T follicular helper cell (primary cell): ENCODE data around the gene LRRC52.

Source experiments
- DNase-seq: peaks from one replicate; pipeline ENCODE4 v3.0.0-alpha.2; 2020; ENCODE audit warnings: low read depth
- total RNA-seq, 2 experiments: gene quantifications; one replicate each; lab custom pipeline; 2026; lab: John Stamatoyannopoulos, UW

Gene LRRC52, protein sequence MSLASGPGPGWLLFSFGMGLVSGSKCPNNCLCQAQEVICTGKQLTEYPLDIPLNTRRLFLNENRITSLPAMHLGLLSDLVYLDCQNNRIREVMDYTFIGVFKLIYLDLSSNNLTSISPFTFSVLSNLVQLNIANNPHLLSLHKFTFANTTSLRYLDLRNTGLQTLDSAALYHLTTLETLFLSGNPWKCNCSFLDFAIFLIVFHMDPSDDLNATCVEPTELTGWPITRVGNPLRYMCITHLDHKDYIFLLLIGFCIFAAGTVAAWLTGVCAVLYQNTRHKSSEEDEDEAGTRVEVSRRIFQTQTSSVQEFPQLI
- 0 reads per million in 2 experiments for total RNA-seq

DNA sequence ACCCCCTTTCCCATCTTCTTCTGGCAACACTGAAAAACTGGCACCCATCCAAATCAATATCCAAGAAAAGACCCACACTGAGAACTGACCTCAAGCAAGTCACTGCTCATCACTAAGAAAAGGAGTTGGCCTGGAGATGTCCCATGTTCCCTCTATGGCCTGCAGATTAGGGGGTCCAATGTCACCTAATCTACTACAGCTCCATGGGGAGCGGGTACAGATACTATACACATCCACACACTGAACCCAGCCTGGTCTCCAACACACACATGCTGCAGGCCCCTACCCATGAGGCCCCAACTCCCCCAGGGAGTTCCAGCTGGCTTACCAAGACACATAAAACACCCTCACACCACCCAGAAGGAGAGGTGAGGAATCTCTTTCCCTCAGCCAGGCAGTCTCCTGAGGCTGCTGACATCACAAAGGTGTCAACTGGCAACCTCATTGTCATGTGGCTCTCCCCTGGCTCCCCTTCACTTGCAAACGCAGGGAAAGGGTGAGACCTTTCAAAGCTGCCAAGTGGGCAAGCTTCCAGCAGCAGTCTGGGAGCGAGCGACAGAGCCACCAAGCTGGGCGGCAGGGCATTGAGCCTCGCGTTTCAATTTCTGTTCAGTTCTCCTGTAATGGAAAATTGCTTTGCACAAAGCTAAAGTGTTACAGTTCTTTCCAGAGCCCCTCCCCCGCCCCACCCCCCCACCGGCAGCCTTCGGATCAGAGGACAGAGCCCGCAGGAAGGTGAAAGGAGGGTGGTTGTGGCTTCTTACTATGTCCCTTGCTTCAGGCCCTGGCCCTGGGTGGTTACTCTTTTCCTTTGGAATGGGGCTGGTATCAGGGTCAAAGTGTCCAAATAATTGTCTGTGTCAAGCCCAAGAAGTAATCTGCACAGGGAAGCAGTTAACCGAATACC is at the start of gene LRRC52:
LRRC52 (plus strand) TSS at position 469 of the 907 bp plus-strand sequence; CDS start at position 766, 297 bp downstream.
- no peak for DNase-seq

DNA sequence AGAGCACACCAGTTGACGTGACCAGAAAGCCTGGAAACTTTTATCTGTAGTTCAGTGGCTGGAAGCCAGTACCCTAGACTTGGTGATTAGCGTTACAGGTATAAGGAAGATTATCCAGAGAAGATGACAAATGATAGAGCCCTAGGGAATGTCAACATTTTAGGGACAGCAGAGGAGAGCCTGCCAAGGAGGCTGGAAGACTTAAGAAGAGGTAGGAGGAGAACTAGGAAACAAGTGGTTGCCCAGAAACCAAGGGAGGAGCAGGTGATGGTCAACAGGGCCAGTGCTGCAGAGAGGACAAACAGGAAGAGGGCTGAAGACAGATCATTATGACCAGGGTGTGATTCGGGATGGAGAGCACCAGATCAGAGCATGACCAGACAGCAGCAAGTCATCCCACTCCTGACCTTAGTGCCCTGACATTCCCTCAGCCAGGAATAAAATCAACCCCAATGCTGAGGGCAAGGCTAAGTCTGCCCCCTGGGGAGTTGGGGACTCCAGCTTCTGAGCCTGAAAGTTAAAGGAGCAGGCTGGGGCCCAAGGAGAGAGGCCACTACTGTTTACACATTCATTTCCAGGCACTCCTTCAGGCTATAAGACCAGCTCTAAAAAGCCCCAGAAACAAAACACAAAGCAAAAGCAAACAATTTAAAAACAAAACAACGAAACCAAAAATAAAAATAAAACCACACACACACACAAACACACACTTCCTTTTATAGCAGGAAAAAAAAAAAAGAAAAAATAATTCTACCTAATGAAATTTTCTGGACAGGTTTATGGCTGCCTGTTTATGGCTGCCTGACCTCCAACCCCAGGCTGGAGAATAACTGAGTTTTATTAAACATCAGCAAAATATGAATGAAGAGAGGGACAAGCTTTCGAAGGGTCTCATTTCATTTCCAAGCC is 48.6 kb upstream of the LRRC52 start:
- no peak for DNase-seq

DNA sequence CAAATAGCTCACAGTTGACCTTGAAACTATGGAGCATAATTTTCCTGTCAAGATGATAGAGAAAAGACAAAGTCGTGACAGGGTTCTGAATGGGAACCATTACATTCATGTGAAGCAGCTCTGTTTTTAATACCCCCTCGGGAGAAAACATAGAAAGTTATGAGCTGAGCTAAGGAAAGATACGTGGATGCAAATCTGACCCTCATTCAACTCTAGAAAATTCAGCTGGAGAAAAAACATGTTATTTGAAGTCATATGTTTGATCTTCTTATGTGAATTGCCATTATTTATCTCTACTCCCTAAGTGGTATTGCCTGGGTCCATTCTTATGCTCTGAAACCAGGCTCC is 48.0 kb upstream of the LRRC52 start:
- DNase-seq: no peak

DNA sequence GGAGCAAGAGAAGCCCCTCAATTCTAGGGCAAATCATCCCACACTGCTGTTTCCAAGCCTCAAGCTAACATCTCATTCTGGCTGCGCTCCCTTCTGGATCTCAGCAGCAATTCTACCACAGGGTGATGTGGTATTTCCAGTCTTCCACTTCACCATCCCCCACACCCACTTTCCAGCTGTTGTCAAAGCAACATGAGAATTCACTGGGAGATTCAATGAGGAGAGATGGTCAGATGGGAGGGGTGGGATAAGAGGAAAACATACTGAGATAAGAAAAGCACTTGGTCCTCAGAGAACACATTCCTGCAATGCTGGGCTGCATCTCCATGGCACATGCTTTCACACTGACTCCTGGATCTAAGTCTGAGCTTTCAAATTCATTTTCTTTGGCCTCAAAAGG is 47.3 kb upstream of the LRRC52 start:
- no peak for DNase-seq

DNA sequence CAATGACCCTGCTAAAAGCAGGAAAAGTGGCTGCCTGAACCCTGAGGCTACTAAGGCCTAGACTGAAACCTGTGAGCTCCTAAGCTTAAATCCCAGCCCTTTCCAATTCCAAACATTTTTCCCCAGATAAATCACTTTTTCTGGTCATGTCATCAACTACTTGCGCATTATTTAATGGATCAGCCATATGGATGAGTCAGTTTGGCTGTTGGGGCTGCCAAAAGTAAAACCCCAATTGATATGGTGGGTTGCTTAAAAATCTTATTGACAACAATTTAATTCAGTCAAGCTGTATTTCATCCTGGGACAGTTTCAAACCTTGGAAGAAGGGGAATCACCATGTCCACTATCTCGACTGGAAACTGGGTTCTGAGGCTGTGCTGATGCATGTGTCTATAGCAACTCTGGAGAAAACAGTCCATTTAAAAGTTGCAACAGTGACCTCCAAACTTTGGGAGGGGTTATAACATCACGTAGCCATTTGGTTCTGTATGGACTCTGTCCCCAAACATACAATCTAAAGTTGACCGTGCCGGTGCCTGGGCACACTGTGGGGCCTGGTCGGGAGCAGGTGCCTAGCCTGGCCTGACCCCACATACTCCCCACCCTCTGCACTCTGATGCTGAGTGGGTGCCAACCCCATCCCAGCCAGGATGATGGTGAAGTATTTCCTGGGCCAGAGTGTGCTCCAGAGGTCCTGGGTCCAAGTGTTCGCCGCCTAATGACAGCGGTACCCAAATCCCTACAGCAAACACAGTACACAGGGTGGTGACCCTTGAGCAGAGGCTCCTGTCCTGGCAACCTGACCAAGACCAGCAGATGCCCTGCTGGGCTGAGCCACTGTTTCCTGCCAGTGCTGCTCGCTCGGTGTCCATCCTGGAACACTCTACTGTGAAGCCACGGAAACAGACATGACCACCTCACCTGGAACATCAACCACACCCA is 46.5 kb upstream of the LRRC52 start:
- DNase-seq: no peak

DNA sequence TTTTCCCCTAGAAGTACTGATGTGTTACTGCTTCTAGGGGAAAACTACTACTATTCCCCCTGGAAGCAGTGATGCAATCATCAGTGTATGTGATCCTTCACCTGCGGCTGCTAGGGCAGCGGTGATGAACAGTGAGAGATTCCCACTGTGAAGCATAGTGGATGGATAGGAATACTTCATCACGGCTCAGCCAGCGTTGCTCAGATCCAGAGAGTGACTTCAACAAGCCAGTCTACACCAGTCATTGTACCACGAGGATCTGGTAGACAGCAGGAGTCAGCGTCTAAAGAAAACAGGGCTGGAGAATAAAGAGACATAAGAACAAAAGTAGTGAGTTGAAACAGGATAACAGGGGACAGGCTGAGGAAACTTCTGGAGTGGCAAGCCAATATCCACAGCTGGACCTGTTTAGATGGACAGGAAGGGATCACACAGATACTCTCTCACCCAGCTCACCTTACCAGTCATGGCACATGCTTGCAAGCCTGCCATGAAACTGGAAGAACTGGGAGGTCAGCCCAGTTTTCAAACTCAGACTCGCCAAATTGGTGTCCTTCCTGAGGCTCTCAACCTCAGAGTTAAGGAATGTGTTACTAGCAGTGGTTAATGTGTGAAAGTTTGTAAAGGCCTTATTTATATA is 42.4 kb upstream of the LRRC52 start:
- no peak for DNase-seq

DNA sequence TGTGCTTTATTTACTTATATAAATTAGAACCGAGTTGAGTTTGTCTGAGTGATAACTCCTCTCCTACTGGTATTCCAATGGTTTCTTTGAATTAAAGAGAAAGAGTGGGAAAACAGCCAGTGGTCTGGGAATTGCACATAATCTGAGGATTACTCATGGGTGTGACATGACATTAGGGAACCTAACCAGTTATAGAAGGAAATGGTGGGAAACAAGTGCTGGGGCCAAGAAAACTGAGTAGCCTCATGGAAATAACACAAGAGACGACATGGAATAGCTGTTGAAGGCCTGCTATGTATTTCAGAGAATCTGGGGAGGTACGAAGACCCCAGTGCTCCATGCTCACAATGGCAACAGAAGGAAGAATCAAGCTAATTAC is 41.8 kb upstream of the LRRC52 start:
- DNase-seq: no peak

DNA sequence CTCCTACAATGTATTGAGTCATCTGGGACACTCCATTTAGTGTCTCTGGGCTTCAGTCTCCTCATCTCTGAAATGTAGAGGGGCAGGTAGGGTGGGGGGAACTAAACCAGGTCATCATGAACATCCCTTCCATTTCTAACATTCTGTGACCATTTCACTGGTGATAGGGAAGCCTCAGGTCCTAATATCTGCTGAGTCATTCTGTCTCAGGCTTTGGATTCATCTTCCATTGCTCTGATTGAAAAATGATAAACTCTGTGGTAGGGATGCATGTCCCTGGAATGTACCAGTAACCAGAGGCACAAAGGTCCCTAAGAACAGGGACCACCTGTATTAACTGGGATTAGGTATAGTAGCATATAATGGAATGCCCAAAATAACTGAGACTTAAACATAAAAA is 36.2 kb upstream of the LRRC52 start:
- DNase-seq: no peak

DNA sequence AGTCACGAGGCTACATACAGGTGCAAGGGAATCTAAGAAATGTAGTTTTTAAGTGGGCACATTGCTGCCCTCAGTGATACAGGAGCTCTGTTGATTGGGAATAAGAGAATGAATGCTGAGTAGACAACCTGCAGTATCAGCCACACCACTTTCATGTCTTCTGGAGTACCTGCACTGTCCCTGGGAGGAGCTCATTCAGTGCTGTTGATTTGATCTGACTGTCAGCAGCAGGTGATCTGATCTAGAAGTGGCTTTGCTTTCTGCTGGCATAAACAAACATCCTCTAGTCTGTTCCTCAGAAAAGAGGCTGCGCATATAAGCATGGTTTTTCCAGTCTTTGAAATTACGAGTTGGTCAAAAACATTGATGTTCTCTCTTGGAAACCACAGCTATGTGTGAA is 35.5 kb upstream of the LRRC52 start:
- no peak for DNase-seq

DNA sequence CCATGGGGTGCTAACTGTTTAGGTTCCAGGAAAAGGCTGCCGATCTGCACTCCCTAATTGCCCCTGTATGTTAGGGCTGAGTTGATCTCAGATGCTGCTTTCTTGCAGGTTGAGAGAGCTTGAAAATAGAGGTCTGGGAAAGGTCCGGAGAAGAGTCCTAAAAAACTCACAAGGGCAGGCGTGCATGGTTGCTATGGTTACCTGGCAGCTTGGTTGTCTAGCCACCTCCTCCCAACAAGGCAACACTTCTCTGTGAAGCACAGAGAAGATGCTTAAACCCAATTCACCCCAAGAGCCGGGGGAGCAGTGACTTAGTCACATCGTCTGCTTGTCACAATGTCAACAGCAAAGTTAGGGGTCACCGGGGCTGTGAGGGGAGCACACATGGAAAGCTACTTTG is 31.0 kb upstream of the LRRC52 start:
- no peak for DNase-seq

DNA sequence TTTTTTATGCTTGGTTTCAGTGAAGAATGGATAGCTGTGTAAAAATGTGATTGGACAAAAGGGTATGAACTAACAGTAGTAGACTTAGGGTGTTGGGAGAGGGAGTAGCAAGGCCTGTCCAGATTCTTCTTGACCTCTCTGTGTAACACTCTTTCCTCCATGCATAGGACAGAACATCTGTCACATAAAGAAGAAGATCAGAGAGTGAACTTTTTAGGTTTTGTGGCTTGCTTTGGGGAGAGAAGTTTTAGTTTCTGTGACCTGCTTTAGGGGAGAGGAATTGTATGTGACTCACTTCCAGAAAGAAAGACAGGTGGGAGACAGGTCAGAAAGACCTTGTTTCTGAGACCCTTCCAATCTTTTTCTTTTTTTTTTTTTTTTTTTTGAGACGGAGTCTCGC is 27.3 kb upstream of the LRRC52 start:
- DNase-seq: no peak

DNA sequence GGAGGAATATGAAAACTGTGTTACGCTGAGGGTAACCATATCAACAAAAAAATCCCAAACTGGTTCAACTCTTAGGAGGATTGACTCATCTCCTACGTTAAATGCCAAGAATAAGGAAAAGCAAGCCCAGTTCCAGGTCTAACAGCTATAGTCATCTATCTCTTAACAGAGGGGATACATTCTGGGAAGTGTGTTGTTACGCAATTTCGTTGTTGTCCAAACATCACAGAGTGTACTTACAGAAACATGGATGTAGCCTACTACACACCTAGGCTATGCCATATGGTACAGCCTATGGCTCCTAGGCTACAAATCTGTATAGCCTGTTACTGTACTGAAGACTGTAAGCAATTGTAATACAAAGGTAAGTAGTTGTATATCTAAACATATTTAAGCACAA is 23.2 kb upstream of the LRRC52 start:
- DNase-seq: no peak

DNA sequence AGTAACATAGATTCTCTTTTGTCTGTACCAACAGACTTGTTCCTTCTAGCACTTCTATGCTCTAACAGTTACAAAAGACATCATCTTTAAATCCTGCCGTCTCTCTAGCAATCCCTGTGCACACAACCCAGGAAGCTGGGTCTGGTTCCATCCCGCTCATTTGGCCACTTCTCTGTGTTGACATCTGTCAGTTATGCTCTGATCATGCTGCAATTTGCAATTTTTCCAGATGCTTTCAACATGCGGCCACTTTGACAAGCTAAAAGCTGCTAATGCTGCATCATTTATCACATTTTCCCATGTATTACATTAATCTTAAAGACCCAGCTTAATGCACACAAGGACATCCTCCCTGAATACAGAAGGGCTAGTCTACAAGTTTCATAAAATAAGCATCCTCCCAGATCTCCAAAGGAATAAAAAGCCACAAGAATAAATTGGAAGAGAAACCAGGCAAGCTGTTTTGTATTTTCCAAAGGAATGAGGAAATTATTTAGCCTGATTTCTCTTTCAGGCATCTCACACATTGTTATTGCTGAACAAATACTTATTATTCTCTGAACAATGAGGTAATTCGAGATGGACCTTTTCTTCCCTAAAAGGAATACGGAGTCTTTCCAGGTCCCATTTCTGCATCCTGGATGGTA is 19.0 kb upstream of the LRRC52 start:
- DNase-seq: no peak

DNA sequence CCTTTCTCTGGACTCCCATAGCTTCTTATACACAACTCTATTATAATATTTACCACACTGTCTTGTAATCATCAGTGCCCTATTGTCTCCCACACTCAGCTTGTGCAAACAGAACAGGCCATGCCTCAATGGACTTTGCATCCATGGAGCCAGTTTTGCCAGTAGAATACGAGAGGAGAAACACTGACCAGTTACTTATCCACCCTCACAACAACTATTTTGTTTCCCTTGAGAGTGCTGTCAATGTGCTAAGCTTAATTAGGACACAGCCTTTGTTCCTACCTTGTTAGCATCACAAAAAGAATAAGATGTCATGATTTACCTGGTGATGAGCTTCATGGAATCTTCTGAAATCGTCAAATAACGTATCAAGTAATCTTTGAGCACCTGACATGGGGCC is 18.1 kb upstream of the LRRC52 start:
- no peak for DNase-seq

DNA sequence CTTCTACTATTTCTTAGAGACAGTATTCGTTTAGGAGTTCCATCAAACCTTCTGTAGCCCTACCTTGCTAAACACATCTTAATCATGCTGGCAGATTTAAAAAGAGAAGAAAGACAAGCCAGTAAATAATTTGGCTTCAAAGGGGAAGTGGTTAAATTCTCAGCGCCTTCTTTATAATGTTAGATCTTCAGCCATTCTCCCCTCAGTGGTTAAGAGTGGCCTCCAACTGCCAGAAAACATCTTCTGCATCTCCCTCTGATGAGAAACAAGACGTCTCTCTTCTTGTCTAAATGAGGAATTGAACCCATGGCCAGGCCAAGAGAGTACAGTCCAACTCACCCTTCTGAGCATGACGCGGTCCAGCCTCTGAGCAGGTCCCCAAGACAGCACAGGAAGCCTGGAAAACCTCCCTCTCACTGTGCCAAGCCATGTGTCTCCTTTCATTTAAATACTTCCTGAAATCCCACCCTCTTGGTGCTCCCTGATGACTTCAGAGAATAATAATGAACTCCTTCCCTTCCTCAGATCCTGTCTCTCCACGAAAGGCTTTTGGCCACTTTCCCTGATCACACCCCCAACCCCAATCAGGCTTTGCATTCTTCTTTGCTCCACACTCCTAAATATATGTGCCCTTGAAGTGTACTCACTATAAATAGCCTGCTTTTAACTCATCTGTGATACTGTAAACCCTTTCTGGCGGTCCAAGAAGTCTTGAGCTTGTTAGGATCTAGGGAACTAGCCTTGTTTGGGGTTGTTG is 16.4 kb upstream of the LRRC52 start:
- no peak for DNase-seq

DNA sequence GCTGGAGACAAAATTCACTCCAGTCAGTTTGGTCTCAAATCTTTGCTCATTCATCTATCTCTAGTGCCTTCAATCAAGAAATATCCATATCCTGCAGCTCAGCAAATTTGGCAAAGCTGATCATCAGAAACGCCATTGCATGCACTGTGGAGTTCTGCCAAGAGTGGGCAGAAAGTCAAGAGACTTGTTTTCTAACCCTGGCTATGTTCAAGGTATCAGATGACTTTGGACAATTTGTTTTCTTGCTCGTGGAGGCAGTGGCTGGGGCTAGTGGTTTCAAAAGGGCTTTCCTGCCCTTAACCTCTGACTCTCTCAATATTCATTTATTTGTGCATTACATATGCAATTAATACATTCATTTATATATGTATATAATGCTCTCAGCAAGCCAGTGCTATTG is 12.8 kb upstream of the LRRC52 start:
- no peak for DNase-seq

DNA sequence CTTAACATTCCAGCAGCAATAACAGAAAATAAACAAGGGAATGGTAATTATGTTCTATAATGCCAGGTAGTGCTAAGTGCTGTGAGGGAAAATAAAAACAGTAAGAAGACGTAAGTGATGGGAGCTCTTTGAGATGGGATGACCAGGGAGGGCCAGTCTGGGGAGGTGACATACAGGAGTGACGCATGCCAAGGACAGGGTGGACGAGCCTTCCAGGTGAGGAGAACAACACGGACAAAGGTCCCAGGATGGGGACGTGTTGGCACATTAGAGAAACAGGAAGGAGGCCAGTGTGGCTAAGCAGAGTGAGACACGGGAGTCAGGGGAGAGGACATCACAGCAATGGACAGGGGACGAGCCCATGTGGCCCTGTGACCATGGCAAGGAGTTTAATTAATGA is 11.7 kb upstream of the LRRC52 start:
- no peak for DNase-seq

DNA sequence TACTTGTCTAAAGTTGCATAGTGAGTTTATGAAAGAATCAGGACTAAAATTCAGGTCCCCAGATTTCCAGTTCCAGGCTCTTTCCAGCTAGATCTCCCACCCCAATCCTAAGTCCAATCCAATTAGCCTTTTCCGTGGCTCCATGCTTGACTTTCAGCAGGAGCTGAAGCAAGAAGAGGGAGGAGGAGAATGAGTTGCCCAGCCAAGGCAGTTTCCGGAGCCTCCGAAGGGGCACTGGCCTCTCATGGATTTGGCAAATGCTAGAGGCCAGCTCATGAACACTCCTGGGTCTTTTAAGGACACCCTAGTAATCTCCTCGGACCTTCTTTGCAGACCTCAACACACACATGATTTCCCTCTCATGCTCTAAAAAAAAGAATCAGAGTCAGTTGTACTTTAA is 10.5 kb upstream of the LRRC52 start:
- DNase-seq: no peak

DNA sequence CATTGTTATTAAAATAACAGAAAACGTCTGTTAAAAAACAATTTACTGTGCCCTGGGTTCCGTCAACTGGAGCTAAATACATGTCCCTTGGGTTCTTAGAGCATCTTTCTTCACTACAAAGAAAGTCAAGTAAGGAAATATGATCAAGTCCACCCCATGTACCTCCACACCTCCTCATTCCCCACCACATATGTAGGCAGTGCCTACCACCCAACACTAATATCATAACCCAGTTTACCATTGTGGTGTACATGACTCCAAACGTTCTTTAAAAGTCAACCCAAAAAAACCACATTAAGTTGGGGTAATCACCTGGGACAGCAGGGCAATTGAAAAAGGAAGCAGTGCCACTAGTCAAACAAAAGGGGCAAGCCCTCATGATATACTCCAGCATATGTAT is 7.8 kb upstream of the LRRC52 start:
- no peak for DNase-seq
